SIG-M5 (cell line): Measurements from ENCODE around the gene SGF29.
"Not testable (repeated sequence)": the region's sequence is repeated elsewhere in the genome, so short reads cannot be mapped to it uniquely, and the experiment has no call there.

Experiments
- DNase-seq: peaks from one replicate; lab custom pipeline; 2025; lab: John Stamatoyannopoulos, UW

The SGF29 gene

DNA sequence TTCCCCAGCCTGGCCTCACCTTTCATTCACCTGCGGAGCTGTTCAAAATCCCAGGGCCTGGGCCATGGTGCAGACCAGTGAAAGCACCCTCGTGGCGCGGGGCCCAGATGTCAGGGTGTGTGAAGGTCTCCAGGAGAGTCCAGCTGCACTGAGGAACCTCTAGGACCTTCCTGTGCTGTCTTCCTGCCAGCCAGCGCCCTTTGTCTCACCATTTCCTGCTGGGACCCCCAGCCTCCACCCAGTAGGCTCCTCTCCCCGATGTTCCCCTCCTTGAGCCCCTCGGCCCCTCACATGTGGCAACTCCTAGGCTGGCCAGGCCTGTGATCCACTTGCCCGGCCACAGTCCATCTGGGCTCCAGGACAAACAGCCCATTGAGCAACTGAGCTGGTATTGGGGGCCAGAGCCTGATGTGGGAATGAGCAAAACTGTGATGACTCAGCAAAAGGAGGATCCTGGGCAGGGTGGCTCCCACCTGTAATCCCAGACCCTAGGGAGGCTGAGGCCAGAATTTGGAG is 42.5 kb downstream of the SGF29 start:
- no peak for DNase-seq

DNA sequence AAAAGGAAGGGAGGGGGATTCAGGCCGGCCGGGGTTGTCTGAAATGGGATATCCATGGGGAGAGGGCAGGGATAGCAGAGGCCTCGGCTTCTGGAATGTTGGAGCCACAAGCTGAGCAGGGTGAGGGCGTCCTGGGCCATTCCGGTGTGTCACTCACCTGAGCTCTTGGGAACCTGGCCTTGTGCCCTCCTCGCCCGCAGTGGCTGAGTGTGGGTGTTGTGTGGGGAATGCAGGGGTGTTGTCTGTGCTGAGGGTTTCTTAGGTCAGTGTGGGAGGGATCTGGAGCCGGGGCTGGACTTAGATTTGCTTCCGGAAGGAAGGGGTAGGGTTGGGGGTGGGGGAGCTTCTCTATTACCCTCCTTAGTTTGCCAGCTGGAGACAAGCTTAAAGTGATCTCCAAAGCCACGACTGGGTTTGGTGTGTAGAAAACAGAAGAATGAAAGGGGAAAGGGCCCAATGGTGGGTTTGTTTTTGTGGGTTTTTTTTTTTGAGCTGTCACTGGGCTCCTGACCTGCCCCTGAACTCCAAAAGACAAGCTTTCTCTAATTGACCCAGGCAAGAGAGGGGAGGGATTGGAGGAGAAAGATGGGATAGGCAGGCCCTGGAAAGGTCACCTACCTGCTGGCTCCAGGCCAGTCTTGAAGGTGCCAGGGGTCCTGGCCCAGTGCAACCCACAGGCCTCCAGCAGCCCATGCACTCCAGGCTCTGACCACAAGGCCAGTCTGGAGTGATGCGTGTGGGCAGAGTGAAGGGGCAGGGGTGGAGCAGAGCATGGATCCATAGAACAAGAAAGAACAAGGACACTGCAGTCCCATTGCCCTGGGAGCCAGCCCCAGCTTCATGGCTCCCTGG is 43.3 kb downstream of the SGF29 start, which contains the start of gene SULT1A2:
TSS of gene SULT1A2 (minus strand) at position 211 of the 852 bp plus-strand sequence. CDS start 1,120 bp downstream, outside the sequence.
- DNase-seq, result no peak

DNA sequence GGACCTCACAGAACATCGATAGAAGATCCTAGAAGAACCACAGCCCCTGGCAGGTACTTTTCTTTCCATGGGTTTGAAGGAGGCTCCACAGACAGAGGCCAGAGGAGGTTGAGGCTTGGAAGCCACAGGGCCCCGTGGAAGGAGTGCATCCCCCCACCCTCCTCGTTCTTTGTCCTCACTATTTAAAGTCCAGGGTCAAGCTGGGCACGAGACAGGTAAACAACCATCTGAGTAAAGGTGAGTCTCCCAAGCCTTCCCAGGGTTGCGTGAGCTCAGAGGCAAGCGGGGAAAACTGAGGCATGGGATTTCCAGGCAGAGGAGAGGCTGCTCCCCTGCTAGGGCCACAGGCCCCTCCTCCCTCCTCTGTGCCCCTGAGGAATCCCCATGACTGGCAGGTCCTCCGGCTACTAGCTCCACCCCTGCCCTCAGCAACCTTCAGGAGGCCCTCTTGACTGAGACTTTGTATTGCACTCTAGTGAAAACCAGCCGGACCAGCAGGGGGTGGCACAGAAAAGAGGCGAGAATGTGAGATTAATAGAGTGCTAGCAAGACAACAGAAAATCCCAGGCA is 44.1 kb downstream of the SGF29 start:
- no peak for DNase-seq

DNA sequence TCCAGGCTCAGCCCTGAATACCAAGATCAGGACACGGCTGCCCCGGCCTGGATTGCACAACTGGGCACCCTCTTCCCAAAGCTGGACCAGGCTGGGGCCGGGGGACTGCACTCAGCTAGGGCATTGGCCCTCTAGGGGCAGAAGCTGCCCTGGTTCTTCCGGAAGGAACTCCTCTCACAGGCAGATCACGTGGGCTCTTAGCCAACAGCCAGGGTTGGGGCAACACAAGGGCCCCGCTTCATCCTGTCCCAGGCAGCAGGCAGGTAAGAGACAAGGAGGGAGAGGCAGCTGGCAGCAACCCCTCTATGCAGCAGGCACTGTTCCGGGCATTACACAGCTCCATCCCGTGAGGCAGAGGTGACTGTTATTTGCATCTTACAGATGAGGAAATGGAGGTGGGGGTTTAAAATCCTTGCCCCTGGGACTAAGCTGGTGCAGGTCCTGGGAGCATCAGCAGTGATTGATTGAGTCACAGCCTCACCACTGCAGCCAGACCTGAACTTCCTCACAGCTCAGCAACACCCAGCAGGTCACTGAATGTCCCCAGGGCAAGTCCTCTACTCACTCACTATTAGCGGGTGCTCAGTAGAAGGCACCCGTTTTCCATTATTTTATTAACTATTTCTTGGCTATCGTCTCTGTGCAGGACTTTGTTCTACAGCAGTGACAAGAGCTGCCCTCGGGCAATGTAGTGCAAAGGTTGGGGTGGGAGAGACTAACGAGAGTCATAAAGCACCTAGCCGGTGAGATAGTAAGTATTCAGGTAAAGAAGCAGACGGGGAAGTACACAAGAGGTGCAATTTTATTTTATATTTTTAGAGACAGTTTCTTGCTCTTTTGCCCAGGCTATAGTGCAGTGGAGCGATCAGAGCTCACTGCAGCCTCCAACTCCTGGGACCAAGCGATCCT is 45.9 kb downstream of the SGF29 start:
- not testable (repeated sequence) for DNase-seq

DNA sequence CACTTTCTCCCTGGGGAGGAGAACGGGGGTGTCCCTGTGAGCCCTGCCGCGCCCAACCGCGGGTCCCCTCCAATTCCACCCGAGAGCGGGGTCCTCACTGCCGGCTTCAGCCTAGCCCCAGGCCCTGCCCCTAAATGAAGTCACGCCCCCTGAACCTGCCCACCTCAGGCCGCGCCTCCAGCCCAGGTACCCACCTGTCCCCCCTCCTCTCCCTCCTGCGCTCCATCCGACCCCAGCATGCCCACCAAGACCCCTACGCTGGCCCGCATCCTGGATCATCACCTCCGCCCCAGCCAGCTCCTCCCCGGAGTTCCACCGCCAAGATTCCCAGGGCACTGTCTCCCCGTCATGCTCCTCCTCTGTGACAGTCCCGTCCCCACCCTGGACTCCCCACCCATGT is 47.2 kb downstream of the SGF29 start:
- not testable (repeated sequence) for DNase-seq

DNA sequence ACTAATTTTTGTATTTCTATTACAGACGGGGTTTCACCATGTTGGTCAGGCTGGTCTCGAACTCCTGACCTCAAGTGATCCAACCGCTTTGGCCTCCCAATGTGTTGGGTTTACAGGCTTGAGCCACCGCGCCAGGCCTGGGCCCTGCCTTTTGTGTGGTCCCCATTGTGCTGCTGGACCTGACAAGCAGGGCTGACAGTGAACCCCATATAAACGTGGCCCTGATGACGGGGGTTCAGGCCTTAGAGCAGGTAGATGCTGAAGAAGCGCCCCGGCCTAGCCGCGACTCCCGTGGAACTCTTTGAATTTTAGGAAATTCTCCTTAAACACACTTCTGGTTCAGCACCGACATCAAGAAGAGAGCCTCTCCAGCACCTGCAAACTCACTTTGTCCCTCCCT is 47.9 kb downstream of the SGF29 start:
- DNase-seq, result not testable (repeated sequence)

DNA sequence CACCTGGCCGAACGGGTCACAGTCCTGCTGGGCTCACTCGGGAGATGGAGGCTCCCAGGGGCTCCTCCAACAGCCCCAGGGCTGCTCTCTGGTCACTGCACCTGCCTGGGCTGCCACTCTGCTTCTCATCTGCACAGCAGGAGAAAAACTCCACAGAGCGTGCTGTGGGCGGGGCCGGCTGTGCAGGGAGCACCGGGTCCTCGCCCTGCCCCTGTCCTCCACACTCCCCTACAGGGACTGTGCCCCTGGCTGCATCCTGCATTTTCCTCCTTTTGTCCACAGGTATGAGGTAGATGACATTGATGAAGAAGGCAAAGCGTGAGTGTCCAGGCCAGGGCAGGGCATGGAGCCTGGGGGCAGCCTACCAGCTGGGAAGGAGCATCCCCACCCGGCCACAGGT is 48.3 kb downstream of the SGF29 start:
- DNase-seq, result not testable (repeated sequence)

DNA sequence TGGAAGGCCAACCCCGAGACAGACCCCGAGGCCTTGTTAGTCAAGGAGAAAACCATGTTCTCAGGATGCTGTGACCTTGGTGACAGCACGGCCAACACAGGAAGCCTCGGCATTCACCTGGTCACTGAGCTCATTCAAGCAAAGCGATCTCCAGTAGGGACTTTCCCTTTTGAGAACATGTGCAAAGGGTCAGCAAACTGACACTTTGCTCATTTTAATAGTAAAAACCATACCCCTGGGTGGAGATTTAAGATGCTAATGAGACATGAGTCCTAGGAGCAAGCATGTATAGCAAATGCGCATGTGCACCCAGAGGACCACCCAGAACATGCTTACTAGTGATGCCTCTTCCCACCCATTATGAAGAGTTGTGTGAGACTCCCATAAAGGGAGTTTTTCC is 48.8 kb downstream of the SGF29 start:
- no peak for DNase-seq

DNA sequence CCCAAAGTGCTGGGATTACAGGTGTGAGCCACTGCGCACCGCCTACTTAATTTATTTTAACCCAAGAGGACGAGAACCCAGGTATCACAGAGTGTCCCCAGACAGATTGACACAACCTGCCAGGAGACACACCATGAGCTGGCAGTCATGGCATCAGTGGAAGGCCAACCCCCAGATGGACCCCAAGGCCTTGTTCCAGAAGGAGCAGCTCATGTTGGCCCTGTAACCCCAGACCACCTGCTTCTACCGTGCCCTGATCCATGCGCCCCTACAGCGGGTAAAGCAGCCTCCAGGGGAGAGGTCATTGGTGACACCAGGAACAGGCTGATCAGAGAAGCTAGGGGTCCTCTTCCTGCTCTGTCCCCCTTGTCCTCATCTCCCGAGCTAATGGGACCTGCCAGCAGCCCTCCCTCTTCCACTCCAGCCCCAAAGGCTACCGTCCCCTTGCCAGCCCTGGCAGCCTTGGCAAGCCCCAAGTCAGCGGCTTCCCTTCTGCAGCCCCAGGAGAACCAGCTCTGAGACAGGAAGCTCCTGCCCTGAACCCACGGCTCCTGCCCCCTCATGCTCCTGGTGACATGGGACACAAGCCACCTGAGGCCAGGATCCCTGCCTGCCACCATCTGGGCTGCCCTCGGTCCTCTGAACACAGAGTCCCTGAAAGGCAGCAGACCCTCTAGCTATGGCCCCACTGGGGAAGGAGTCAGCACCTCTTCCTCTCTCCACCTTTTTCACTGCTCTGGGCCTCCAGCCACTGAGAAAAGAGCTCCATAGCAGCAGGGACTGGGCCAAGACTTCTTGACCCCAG is 49.9 kb downstream of the SGF29 start:
- DNase-seq, result no peak

DNA sequence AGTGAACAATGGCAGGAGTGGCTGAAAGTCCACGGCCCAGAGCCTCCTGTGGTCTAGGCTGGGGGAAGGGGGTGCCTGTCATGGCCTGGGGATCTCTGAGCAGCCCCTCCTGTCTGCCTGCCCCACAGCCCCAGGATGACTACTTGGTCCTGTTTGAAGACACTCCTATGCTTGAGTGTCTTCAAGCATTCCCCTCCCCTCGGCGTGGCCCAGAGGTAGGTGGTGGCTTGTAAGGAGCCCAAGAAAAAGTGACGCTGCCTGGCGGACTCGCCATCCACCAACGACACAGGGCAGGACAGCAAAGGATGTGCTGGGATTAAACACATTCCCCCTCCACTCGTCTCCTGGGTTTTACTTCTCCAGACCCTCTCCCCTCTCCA is 50.5 kb downstream of the SGF29 start:
- no peak for DNase-seq

DNA sequence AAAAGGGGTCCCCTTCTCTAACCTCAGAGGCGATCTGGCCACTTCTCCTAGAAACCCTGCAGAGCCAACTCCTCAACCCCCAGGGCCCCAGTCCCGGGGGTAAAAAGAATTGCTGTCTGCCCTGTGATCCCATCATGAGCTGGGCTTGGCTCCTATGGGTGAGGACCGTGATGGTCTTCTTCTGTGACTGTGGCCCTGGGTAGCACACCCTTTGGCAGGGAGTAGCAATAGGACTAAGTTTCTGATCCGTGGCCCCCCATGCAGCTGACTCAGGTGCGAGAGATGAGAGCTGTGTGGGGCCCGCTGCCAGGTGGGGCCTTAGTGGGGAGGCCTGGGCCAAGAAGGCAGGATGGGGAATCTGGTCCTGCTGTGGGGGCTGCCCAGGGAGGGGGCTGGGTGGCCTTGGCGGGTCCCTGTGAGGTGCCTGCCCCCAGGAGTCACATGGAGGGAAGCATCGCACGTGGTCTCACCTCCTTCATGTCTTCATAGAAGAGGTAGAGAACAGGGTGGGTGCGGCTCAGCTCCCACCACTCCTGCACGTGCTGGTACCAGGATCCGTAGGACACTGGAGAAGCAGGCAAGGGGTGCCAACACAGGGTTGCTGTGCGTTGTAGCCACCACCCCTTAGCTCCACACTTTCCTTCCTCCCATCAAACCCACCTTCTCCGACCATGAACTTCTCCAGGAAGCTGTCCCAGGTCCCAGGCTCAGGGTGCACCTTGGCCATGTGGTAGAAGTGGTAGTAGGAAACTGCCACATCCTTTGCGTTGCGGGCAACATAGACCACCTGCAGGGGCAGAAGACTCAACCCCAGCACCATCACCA is 52.8 kb downstream of the SGF29 start:
- no peak for DNase-seq

DNA sequence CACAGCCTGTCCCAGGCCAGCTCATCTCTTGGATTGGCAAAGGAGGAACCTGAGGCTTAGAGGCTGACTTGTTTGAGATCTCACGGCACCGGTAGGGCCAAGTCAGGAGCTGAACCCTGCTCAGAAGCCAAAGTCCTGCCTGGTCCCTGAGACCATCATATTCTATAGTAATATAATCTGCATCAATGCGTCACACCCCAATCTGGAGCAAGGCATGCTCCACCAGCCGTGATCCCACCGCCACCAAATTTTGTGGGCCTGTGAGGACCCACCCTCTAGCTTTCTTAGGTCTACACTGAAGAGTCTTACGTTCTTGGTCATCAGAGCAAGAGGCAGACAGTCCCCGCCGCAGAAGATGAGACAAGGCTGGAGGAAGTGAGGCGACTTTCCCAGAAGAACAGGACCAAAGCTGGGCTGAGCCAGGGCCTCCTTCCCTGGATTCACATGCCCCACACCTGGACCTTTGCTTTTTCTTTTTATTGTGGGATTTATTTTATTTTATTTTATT is 53.5 kb downstream of the SGF29 start:
- DNase-seq, result no peak

DNA sequence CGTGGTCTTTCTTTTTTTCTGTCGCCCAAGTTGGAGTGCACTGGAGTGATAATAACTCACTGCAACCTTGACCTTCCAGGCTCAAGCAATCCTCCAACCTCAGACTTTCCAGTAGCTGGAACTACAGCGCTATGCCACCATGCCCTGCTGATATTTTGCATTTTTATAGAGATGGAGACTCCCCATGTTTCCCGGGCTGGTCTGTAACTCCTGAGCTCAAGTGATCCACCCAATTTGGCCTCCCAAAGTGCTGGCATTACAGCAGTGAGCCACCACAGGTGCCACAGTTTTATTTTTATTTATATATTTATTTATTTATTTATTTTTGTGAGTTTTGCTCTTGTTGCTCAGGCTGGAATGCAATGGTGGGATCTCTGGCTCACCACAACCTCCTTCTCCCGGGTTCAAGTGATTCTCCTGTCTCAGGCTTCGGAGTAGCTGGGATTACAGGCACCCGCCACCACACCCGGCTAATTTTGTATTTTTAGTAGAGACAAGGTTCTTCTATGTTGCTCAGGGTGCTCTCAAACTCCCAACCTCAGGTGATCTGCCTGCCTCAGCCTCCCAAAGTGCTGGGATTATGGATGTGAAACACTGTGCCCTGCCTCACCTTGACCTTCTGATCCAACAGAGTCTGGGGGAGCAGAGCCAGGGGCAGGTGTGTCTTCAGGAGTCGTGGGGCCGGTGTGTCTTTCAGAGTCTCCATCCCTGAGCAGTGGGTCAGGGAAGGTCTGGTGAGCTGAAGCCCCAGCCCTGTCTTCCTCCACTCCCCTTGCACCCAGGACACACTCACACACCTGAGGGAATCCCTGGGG is 54.2 kb downstream of the SGF29 start:
- not testable (repeated sequence) for DNase-seq

DNA sequence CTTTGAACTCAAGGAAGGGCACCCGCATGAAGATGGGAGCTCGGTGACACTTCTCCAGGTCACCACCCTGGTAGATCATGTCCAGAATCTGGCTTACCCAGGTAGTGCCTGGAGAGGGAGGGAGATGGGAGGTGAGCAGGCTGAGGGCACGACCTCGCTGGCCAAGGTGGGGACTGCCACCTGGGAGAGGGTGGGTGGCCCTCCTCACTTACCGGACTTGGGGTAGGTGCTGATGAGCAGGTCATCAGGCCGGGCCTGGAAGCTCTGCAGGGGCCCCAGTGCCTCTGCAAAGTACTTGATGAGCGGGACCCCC is 54.7 kb downstream of the SGF29 start:
- DNase-seq, result not testable (repeated sequence)

DNA sequence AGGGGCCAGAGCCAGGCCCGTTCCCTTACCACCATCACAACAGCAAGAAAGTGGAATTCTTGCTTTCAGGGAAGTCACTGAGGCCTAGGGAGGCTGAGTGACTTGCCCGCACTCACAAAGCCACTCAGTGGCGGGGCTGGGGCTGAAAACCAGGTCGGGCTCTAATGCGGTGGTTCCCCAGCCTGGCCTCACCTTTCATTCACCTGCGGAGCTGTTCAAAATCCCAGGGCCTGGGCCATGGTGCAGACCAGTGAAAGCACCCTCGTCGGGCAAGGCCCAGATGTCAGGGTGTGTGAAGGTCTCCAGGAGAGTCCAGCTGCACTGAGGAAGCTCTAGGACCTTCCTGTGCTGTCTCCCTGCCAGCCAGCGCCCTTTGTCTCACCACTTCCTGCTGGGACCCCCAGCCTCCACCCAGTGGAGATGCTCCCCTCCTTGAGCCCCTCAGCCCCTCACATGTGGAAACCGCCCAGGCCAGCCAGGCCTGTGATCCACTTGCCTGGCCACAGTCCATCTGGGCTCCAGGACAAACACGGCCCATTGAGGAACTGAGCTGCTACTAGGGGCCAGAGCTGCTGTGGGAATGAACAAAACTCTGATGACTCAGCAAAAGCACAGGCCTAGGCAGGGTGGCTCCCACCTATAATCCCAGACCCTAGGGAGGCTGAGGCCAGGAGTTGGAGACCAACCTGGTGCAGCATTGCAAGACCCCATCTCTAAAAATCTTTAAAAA is 55.3 kb downstream of the SGF29 start:
- not testable (repeated sequence) for DNase-seq

DNA sequence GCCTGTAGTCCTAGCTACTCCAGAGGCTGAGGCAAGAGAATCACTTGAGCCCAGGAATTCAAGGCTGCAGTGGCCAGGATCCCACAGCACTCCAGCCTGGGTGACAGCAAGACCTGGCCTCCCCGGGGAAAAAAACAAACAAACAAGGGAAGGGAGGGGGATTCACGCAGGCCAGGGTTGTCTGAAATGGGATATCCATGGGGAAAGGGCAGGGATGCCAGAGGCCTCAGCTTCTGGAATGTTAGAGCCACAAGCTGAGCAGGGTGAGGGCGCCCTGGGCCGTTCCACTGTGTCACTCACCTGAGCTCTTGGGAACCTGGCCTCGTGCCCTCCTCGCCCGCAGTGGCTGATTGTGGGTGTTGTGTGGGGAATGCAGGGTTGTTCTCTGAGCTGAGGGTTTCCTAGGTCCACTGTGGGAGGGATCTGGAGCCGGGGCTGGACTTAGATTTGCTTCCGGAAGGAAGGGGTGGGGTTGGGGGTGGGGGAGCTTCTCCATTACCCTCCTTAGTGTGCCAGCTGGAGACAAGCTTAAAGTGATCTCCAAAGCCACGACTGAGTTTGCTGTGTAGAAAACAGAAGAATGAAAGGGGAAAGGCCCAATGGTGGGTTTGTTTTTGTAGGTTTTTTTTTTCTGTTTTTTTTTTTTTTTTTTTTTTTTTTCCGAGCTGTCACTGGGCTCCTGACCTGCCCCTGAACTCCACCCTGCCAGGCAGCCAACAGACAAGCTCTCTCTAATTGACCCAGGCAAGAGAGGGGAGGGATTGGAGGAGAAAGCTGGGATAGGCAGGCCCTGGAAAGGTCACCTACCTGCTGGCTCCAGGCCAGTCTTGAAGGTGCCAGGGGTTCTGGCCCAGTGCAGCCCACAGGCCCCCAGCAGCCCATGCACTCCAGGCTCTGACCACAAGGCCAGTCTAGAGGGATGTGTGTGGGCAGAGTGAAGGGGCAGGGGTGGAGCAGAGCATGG is 56.2 kb downstream of the SGF29 start, which contains the start of gene SULT1A1:
TSS of gene SULT1A1 (minus strand) at position 414 of the 964 bp plus-strand sequence. CDS start 1,189 bp downstream, outside the sequence.
- no peak for DNase-seq

DNA sequence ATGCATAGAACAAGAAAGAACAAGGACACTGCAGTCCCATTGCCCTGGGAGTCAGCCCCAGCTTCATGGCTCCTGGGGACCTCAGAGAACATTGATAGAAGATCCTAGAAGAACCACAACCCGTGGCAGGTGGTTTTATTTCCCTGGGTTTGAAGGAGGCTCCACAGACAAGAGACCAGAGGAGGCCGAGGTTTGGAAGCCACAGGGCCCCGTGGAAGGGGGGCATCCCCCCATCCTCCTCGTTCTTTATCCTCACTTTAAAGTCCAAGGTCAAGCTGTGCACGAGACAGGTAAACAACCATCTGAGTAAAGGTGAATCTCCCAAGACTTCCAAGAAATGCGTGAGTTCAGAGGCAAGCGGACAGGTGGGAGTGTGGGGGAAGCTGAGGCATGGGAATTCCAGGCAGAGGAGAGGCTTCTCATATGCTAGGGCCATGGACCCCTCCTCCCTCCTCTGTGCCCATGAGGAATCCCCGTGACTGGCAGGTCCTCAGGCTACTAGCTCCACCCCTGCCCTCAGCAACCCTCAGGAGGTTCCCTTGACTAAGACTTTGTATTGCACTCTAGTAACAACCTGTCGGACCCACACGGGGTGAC is 57.0 kb downstream of the SGF29 start:
- no peak for DNase-seq
